Colonic mucosa (tissue), 4 donors: ENCODE results near the gene FAM240A. TPM values are rescaled to one million over a fixed set of nuclear protein-coding genes. Genes with fewer than 3 reads are reported as not detected.

Experiments
- DNase-seq: peaks from one replicate; pipeline ENCODE4 v3.0.0-alpha.2; 2020
- H3K27ac ChIP-seq: fragments of 200-600 bp; one replicate; pipeline ENCODE4 v1.8.0; 2021
- H3K27me3 ChIP-seq: fragments of 200-600 bp; one replicate; pipeline ENCODE4 v1.8.0; 2021
- H3K36me3 ChIP-seq: fragments of 200-600 bp; one replicate; pipeline ENCODE4 v1.8.0; 2021
- H3K4me1 ChIP-seq: fragments of 200-600 bp; one replicate; pipeline ENCODE4 v1.8.0; 2021; ENCODE audit warnings: mild to moderate bottlenecking
- H3K4me3 ChIP-seq: fragments of 200-600 bp; one replicate; pipeline ENCODE4 v1.8.0; 2021
- H3K9ac ChIP-seq, 2 donors: one replicate each; pipeline ENCODE4 v1.7.0; 2013; ENCODE audit warnings: control low read depth in 2 of 2, low read depth in 2 of 2, low read length in 2 of 2
- H3K9me3 ChIP-seq: fragments of 200-600 bp; one replicate; pipeline ENCODE4 v1.8.0; 2021
- CTCF ChIP-seq: fragments of 200-600 bp; IDR thresholded peaks from one replicate; pipeline ENCODE4 v1.8.0; 2022; ENCODE audit warnings: antibody characterized with exemption, mild to moderate bottlenecking
- intact Hi-C: fragments of 100-400 bp; cut with DNase I; formaldehyde crosslinking; loops from one replicate; pipeline ENCODE4 v1.14.1; 2022
- total RNA-seq, 2 donors: library from RNA; stranded (reverse); fragmentation: NEBNext Ultra II Directional in 1 of 2; extraction: Animal tissue kit (Norgen Biotek cat#: 25700) in 1 of 2; gene quantifications; one replicate each; pipeline ENCODE4 v1.2.1, GENCODE V29; 2021
- donor health status: healthy.
- donor health status: DM: no; HTN: no; CAD: no.
- donor health status: DM: no; HTN: no; CAD: no.

Gene FAM240A
- total RNA-seq, 2 donors from 2014 or later: not detected

GRCh38 chr3:46651084-46651483, 38.8 kb downstream of the FAM240A start:
- intact Hi-C loops: no loop called here

GRCh38 chr3:46655271-46655670, 42.9 kb downstream of the FAM240A start:
- no peak for TF ChIP-seq CTCF
- intact Hi-C loops: no loop called here
- Histone ChIP-seq H3K27me3 (no peaks in the 10 kb centered on the region), H3K27ac (no peak overlapping the region), H3K9ac (no peak overlapping the region), H3K36me3 (no peaks in the 10 kb centered on the region), H3K4me1 (no peaks in the 10 kb centered on the region), H3K9me3 (no peaks in the 10 kb centered on the region), H3K4me3 (no peak overlapping the region)
- no peak for DNase-seq

More at GRCh38 chr3:46651084-46651483, 38.8 kb downstream of the FAM240A start:
- Histone ChIP-seq H3K27me3 (no peaks in the 10 kb centered on the region), H3K9ac (no peak overlapping the region), H3K27ac (no peak overlapping the region), H3K4me1 (no peaks in the 10 kb centered on the region), H3K4me3 (no peak overlapping the region), H3K36me3 (no peaks in the 10 kb centered on the region), H3K9me3 (no peaks in the 10 kb centered on the region)
- no peak for TF ChIP-seq CTCF
- DNase-seq: no peak

GRCh38 chr3:46656778-46657556, 44.6 kb downstream of the FAM240A start:
- H3K4me1 ChIP-seq: no peaks in the 10 kb centered on the region
- H3K4me3 ChIP-seq: no peak overlapping the region
- TF ChIP-seq CTCF: no peak
- H3K9me3 ChIP-seq: no peaks in the 10 kb centered on the region
- no peaks in the 10 kb centered on the region for H3K36me3 ChIP-seq
- H3K27me3 ChIP-seq: no peaks in the 10 kb centered on the region
- DNase-seq: peak; percentile 12
- intact Hi-C loops: no loop called here
- H3K9ac ChIP-seq: no peak overlapping the region
- H3K27ac ChIP-seq: no peak overlapping the region

GRCh38 chr3:46659285-46659684, 47.0 kb downstream of the FAM240A start:
- no peaks in the 10 kb centered on the region for H3K4me1 ChIP-seq
- no peak overlapping the region for H3K4me3 ChIP-seq
- no peak overlapping the region for H3K9ac ChIP-seq
- no peaks in the 10 kb centered on the region for H3K36me3 ChIP-seq
- no peaks in the 10 kb centered on the region for H3K27me3 ChIP-seq
- H3K27ac ChIP-seq: no peak overlapping the region
- peak; percentile 14 for DNase-seq
- intact Hi-C loops: no loop called here
- H3K9me3 ChIP-seq: no peaks in the 10 kb centered on the region
- no peak for TF ChIP-seq CTCF

GRCh38 chr3:46660003-46660402, 47.7 kb downstream of the FAM240A start:
- TF ChIP-seq CTCF: no peak
- no peaks in the 10 kb centered on the region for H3K36me3 ChIP-seq
- H3K27me3 ChIP-seq: no peaks in the 10 kb centered on the region
- no peak overlapping the region for H3K9ac ChIP-seq
- H3K27ac ChIP-seq: no peak overlapping the region
- DNase-seq: peak; percentile 10
- no peaks in the 10 kb centered on the region for H3K4me1 ChIP-seq
- no peak overlapping the region for H3K4me3 ChIP-seq
- intact Hi-C loops: no loop called here
- no peaks in the 10 kb centered on the region for H3K9me3 ChIP-seq
